Measurements from ENCODE around the gene PKD1L1.

Gene PKD1L1

DNA sequence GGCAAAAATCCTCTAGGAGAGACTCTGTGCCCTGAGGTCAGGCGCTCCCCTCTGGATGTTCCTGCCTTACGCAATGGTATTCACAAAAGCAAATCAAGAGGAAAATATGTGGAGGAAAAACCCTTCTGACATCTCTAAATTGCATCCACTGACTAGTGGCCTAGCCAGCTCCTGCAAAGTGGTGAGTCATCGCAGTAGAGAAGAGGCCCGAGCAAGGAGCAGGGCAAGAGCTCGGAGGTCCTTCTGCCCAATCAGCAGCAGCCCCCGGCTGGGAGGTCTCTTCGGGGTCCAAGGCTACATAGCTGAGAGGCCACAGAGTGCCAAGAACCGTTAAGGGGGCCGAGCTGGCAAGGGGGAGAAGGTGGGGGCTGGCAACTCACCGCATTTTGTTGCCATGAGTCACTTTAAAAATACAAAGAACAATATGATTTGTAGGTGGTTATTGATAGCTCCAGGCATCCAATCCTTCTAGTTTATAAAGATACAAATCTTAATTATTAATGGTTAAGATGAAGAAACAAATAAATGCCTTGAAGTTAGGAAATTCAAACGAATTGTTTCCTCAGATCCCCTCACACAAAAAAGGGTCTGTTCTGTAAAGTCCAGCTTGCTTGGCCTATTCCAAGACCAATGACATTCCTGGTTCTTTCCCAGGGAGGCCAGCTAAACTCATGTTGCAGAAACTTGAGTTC is 161.6 kb downstream of the PKD1L1 start:
- DNase-seq, result no peak

DNA sequence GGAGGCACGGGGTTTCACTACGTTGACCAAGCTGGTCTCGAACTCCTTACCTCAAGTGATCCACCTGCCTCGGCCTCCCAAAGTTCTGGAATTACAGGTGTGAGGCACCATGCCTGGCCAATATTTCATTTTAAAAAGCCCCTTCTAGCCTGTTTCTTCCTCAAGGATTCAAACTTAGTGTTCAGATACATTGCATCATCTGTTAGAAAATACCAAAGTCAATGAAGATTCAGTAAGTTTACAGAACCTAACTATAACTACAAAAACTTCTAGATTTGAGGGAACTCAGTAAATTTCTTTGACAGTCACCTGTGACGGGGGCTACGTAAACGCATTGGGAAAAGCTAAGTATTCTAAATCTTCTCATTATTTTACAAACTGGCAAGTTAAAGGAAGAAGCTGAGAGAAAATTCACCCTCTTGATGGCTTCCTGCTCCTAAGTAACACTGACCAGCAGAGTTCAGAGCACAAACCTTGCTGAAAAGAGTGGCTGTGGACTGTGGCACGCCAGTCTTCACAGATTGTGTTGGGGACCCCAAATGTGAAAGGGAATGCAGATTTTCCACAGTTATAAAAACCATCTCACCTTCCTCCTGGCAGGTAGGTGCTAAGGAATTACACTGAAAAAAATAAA is 162.2 kb downstream of the PKD1L1 start:
- DNase-seq, result no peak

DNA sequence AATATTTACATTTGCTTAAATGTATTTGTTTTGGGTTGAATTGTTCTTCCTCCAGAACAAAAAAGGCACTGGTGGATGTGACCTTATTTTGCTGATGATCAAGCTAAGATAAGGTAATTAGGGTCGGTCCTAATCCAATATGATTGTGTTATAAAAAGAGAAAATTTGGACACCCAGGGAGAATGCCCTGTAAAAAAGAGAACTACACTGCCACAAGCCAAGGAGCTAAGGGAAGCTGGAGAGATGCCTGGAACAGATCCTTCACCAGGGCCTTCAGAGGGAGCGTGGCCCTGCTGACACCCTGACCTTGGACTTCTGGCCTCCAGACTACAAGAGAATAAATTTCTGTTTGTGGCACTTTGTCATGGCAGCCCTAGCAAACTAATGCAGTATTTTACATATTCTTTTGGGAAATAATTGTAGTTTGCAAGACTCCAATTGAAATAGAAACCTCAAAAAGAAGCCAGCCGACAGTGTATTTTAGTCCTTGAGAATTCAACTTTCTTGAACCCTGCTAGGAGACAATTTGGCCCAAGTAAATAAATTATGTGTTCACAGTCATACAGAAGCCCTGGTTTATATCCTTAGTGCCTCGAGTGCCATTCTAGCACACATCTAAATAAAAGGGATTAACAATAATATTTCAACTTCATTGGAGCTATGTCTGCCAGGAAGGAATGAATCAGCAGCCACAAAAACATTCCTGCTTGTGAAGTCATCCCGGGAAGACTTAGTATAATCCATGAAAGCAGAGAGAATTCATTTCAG is 164.6 kb downstream of the PKD1L1 start:
- no peak for DNase-seq

DNA sequence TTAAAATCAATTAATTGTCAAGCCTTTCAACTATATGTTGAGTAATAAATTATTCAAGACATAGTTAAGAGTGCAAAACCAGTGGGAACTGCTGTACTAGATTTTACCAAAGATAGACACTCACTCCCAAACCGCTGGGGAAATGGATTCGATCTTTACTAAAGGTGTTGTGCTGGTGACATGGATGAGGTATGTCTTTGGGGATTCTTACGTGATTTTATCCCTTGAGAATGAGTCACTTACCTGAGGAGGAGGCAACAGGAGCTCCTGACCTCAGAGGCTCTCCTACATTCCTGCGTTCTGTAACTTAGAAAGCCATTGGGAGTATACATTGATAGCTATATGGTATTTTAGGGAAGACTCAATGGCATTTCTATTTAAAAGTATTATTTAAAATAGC is 165.5 kb downstream of the PKD1L1 start:
- no peak for DNase-seq

DNA sequence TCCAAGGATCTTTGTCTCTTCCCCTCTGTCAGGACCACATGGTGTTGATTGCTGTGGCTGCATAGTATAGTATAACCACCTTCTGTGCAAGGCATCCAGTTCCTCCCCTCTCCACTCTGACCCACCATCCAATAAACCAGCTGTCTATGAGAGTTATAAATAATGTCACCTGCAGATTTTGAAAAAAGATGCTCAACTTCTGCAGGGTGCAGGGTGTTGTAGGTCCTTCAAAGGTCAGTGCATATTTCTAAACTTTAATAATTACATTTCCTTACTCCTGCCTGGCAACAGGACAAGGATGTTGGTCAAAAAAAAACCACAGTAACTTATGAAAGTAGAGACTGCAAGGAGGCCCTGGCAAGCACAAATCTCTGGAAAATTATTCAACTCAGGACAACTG is 166.2 kb downstream of the PKD1L1 start:
- no peak for DNase-seq

DNA sequence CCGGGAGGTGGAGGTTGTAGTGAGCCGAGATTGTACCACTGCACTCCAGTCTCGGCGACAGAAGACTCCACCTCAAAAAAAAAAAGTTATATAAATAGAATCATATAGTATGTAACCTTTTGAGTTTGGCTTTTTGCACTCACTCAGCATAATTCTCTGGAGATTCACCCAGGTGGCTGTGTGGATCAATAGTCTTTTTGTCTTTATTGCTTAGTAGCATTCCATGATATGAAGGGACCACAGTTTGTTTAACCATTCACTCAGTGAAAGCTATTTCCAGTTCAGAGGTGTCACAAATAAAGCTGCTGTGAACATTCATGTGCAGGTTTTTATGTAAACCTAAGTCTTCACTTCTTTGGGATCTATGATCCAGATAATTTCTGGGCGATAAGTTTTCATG is 167.7 kb downstream of the PKD1L1 start:
- no peak for DNase-seq

DNA sequence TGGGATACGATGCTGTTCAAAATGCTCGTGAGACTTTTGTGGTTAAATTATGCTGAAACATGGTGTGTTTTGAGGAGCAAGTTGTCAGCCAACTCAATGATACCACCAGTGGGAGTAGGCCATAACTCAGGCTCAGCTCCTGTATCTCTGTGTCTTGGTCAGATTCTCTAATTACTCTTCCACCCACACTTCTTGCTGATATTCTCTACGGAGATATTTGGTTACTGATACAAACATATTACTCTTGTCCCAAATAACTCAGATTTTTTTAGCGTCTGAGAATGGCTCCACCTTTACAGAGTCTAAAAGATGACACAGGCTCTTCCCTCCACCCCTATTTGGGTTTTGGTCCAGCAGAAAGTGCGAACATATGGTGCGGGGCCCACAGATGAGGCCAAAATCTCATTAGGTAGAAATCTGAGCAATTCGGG is 168.9 kb downstream of the PKD1L1 start:
- DNase-seq, result no peak

DNA sequence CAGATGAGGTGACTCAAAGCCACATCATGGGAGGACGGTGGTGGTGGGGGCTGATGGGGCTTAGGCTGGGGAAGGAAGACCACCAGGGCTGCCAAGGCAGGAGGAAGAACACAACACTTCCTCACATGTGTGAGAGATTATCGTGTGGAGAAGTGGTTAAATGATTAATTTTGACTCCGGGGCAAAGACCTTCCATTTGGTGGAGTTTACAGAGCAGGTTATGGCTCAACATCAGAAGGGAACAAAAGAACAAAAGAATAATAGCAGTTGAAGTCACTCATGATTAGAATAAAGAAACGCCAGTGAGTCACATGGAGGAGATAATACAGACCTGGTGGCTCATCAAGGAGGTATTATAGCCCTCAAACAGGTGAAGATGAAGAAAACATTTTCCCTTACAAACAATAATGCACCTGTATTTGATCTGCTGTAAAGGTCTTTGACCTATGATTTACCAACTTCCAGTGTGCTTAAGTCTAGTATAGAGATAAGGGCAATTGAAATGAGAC is 170.1 kb downstream of the PKD1L1 start:
- DNase-seq, result no peak

DNA sequence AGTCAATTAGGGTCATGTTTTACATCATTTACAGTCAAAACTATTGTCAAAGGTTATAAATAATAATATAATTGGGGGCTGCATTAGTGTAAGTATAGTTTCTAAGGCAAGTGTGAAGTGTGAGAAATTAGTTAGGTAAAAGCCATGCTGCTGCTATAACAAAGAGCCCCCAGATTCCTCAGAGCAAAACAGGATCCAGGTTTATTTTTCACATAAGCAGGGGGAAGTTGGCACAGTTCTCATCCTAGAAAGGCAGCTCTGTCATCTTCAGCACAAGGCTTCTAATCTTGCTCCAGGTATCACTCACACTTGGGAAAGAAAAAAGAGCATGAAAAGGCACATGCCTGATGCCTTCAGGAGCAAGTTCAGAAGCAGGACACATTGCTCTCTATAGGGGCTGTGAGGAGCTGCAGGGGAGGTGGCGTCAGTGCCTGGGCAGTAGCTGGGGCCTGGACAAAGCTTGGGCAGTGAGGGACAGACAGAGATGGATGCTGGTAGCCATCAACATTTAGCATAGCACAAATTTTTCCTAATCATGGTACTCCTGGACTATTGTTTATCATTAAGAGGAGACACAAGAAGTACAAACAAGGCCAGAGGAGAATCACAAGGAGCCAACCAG is 170.6 kb downstream of the PKD1L1 start:
- no peak for DNase-seq

DNA sequence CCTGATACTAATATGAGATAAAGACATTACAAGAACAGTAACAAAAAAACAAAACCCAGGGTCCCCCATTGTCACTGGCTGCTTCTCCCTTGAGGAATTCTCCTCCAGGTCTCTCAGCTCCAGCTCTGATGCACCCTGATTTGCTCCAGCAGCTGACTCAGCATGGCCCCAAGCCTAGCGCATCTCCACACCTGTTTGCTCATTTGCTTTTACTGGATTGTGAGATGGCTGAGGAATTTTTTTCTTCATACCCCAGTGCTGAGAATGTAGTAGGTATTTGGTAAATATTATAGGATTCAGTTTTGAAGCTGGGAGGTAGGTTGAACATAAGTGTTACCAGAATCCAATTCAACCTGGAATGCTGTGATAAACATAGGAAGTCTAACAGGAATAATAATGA is 171.9 kb downstream of the PKD1L1 start:
- DNase-seq, result no peak

DNA sequence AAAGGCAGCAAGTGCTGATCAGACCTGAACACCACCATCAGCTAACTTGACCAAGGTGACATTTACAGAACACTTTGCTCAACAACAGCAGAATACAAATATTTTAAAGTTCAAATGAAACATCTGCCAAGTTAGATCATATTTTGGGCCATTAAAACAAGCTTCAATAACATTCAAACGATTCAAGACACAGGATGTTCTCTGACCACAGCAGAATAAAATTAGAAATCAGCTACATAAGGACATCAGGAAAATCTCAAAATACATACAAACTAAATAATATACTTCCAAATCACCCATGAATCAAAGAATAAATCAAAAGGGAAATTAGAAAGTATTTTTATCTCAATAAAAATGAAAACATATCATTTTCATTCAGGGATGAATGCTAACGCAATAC is 173.0 kb downstream of the PKD1L1 start:
- no peak for DNase-seq

DNA sequence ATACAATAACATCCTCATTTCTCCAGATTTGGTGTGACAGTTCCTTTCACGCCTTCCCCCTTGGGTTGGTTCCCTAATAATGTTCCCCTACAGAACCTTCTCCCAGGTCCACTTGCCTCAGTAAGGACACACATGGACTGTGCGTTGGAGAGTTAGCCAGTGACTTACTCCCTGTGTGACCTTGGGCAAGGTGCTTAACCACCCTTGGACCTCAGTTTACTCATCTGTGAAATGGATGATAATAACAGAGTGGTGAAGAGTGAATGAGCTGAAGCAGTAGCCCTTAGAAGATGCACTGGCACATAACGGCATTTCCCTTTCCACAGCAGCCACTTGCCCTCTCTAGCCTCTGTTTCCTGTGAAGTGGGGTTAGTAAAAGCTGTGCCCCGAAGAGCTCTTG is 175.8 kb downstream of the PKD1L1 start:
- no peak for DNase-seq

DNA sequence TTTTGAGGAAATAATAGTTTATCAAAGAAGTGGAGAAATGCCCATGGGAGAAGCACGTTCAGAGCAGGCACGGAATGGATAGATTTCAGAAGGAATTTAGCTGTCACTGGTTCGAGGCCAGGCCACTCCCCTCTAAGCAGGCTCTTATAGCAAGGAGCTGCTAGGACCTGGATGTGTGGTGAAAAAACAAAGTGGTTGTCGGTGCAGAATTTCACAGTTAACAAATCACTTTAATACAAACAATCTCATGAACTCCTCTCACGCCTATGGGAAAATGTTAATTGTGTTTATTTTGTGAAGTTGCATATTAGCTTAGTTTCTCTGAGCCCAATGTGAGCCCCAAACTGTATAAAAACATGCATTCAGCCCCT is 176.3 kb downstream of the PKD1L1 start:
- no peak for DNase-seq

DNA sequence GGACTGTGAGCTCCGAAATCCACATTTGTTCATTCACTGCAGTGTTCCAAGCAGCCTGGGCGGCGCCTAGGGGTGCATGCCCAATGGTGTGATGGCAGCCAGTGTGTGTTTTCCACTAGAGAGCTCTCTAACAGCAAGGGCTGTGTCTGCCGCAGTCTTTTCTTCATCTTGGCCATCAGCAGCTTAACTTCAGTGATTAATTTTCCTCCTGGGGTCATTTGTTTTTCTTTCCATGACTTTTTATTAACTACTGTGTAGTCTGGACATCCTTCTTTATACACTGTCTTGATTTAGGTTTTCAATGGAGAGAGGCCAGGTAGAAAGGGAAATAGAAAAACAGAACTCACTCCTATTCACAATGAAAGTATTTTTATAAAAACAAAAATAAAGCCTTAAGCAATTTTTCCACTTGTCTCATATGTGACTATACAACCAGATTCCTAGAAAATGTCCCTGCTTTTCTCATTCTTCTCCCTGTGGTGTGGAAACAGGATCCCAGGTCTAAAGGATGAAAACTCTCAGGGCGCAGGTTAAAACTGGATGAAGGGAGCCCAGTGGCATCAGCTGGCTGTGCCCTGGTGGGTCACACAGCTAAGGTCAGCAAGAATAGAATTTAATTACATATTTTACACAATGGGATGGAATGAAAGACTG is 176.8 kb downstream of the PKD1L1 start:
- no peak for DNase-seq

DNA sequence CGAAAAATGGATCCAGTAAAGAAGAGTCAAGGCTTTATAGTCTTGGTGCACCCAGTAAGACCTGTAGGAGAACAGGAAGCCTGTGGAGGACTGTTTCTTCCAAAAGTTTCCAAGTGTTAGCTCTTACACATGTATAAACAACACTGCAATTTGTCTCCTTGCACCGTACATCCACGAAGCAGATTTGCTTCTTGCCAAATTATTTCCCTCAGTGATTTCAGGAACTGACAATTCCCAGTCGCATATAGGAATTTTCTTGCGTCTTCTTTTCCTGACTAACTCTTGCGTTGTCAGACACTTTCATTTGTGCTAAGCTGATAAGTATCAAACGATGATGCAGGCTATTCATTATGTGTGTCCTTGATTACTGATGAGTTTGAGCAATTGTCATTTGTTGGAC is 182.1 kb downstream of the PKD1L1 start:
- no peak for DNase-seq

DNA sequence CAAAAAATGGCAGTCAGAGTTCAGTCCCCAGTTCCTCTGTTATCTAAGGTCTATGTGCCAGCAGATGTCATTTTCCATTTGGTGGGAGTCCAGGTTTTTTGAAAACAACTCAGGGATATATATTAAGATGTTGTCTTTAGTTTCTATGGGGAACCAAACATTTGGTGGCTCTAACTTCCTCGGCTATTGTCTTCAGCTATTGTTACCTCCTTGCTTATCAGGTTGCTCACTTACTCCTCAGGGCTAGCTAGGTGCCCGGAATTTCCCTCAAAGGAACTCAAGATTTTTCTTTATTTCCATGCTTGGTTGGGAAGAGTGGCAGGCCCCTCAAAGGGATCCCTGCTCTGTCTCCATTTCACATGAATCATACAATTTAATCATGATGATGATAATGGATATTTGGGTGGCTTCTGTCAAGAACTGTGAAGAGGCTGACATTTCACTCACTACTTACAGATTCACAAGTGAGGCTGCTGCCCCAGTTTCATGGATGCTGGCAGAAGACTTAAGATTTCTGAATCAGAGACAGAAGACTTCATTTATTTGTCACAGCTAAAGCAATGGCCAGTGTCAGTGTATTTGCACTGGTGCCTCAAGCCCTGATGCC is 182.8 kb downstream of the PKD1L1 start:
- no peak for DNase-seq

DNA sequence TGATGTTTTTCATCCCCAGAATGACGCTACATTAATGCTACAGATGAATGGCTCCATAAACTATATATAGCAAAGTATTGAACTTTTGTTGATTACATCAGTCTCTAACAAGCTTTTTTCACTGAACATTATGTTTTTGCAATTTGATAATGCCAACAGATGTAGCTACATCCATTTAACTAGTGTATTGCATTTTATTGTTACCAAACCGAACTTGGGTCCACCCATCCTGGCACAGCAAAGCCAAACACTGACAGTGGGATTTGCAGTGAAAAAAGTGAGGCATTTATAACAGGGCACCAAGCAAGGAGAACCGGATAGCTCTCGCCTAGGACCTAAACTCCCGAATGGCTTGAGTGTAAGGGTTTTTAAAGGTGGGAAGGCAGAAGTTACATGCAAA is 183.5 kb downstream of the PKD1L1 start:
- no peak for DNase-seq

DNA sequence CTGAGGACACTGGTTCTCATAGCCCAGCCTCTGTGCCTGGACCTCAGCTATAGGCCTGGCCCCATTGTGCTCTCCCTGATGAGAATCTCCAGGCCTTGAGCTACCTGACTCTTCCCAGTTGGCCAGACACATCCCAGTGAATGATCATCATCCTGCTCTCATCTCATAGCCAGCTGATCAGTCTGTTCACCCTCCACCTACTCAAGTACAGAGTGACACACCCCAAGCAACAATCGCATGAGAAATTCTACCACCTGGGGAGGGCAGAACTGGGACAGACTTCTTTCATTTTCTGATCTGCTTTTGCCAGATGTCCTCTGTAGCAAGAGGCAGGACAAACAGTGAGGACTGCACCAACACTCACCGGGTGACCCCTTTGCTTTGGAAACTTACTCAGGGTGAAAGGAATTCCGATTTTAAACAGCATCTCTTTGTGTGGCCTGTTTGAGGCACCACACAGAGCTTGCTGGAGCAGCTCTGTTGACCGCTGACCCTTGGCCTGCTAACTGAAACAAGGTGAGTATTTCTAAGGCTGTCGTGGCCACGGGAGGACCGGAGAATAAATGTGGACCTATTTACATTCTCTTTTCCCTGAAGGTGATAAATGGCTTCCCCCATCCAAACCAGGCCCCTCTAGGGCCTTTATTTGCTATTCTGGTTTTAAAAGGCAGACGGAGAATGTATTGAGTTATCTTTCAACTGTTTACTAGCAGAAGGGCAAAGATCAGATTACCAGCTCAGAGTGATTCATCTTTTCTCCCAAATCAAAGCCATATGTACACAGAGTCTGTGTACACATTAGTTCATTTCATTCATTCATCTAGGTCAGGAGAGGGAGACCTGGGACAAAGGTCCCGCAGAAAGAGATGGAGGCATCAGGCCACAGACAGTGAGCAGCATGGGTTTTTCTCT is 184.9 kb downstream of the PKD1L1 start:
- peak in 1 of 2 donors; percentile 6 for DNase-seq

DNA sequence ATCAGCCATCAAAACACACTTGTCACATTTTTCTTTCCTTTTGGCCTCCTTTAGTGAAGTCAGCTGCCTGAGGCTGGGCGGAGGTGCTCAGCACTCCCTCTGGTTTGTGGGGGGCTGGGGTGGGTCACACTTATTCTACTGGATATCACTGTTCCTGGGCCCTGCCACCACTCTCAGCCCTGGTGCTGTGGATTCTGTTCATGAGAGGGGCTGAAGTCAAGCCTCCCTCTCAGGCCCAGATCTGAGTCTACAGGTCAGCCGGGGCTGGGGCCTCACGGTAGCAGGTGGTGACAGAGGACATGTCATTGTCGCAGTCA is 185.6 kb downstream of the PKD1L1 start:
- DNase-seq, result no peak

DNA sequence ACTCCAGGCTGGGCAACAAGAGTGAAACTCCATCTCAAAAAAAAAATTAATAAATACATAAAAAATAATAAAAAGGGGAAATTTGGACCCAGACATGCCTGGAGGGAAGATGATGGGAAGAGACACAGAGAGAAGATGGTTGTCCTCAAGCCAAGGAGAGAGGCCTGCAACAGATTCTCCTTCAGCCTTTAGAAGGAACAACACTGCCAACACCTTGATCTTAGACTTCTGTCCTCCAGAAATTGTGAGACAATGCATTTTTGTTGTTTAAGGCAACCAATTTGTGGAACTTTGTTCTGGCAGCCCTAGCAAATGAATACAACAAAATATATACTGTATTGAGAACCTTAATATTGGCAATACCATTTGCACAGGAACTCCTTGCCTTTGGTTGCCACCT is 186.1 kb downstream of the PKD1L1 start:
- DNase-seq, result no peak

DNA sequence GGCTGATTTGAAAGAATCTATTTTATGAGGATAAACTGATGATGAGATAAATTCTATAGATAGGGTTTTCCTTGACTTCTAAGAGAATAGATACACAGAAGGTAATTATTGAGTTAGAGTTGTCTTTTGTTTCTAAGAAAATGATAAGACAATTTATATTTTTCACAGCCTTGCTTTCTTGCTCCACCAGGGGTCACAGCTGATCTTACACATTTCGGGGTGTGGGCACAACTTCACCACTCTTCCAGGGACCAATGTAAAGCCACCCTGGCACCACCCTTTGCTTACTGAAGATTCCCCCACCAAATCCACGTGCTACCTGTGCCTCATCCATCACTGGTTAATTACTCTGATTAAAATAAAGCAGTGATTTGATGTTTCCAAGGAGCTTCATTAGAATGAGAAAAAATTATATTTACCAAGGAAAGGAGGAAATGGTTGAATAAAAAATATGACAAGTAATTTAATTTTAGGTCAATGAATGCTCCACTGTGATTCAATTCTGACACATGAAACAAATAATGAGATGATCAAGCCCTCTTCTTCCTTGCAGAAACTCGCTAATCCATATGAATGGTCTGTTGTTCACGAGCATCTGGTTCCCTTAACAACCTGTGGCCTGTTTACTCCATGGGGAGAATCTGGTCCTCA is 189.1 kb downstream of the PKD1L1 start:
- DNase-seq, result no peak

All from CD4-positive, alpha-beta T cell treated with Interleukin-1 beta for 1 hour (primary cell).